GM21786 (cell line): Measurements from ENCODE around the gene FUT4.
"Not testable (repeated sequence)": the region's sequence is repeated elsewhere in the genome, so short reads cannot be mapped to it uniquely, and the experiment has no call there.

Source experiments
- ATAC-seq: cut with Tn5 transposase; IDR thresholded peaks from one replicate; pipeline ENCODE4 v1.9.1; 2021; ENCODE audit not compliant: unreplicated experiment

FUT4 gene

GRCh38 chr11:94532211-94532610 is 11.5 kb upstream of the FUT4 start:
- no peak for ATAC-seq

- no peak for ATAC-seq
These were observed 10.5 kb upstream of the FUT4 start for GRCh38 chr11:94533206-94533605.

- ATAC-seq: no peak
These were observed 9.8 kb upstream of the FUT4 start for GRCh38 chr11:94533696-94534630.

GRCh38 chr11:94536386-94536785 is 7.3 kb upstream of the FUT4 start:
- ATAC-seq: no peak

- ATAC-seq: no peak
These were observed 6.6 kb upstream of the FUT4 start for GRCh38 chr11:94537031-94537600.

GRCh38 chr11:94539420-94539819 is 4.3 kb upstream of the FUT4 start:
- ATAC-seq: no peak

GRCh38 chr11:94544646-94545263 is 1.0 kb downstream of the FUT4 start:
- ATAC-seq: no peak

GRCh38 chr11:94545264-94546161 is 1.8 kb downstream of the FUT4 start:
- no peak for ATAC-seq

GRCh38 chr11:94546162-94546470 is 2.4 kb downstream of the FUT4 start:
- ATAC-seq: no peak

GRCh38 chr11:94546886-94547285 is 3.2 kb downstream of the FUT4 start:
- no peak for ATAC-seq

- ATAC-seq: no peak
These were observed 5.4 kb downstream of the FUT4 start for GRCh38 chr11:94549146-94549545.

GRCh38 chr11:94550513-94550912 is 6.8 kb downstream of the FUT4 start:
- peak; percentile 40 for ATAC-seq

- no peak for ATAC-seq
These were observed 10.2 kb downstream of the FUT4 start for GRCh38 chr11:94553938-94554337.

GRCh38 chr11:94555752-94556329 is 12.1 kb downstream of the FUT4 start:
- ATAC-seq: not testable (repeated sequence)

GRCh38 chr11:94557421-94557820 is 13.7 kb downstream of the FUT4 start:
- no peak for ATAC-seq

GRCh38 chr11:94557992-94558391 is 14.3 kb downstream of the FUT4 start:
- no peak for ATAC-seq

GRCh38 chr11:94558468-94558867 is 14.7 kb downstream of the FUT4 start:
- ATAC-seq: peak; percentile 51

GRCh38 chr11:94558932-94559331 is 15.2 kb downstream of the FUT4 start:
- no peak for ATAC-seq

- no peak for ATAC-seq
These were observed 15.6 kb downstream of the FUT4 start for GRCh38 chr11:94559361-94559760.

GRCh38 chr11:94560834-94561233 is 17.1 kb downstream of the FUT4 start:
- no peak for ATAC-seq
